Aorta (tissue), 5 donors: Measurements from ENCODE around the gene ISCA2. TPM values are rescaled to one million over a fixed set of nuclear protein-coding genes. Genes with fewer than 3 reads are reported as not detected.

Source experiments
- ATAC-seq: fragments of 200-7000 bp; cut with Tn5 transposase; one replicate; pipeline ENCODE4 v1.9.1; 2022; ENCODE audit warnings: moderate library complexity; ENCODE audit not compliant: low FRiP score
- DNase-seq, 2 donors: peaks; one replicate each; pipeline ENCODE4 v3.0.0-alpha.2; 2020
- H3K27ac ChIP-seq, 2 donors: one replicate each; pipeline ENCODE4 v1.5.1; 2013; ENCODE audit warnings: low read length in 2 of 2, mild to moderate bottlenecking in 2 of 2, moderate library complexity in 2 of 2, control low read depth in 1 of 2, inconsistent platforms in 1 of 2, low read depth in 1 of 2
- H3K27me3 ChIP-seq, 2 donors: one replicate each; pipeline ENCODE4 v1.6.1; 2013; ENCODE audit warnings: control low read depth in 1 of 2, low read length in 1 of 2, mild to moderate bottlenecking in 1 of 2, moderate library complexity in 1 of 2; ENCODE audit not compliant: insufficient read depth in 2 of 2, control insufficient read depth in 1 of 2
- H3K36me3 ChIP-seq, 2 donors: one replicate each; pipeline ENCODE4 v1.6.1; 2013; ENCODE audit warnings: control low read depth in 1 of 2, low read length in 1 of 2, mild to moderate bottlenecking in 1 of 2; ENCODE audit not compliant: insufficient read depth in 2 of 2, control insufficient read depth in 1 of 2
- H3K4me1 ChIP-seq, 2 donors: one replicate each; pipeline ENCODE4 v1.6.1; 2013; ENCODE audit warnings: low read length in 2 of 2, control low read depth in 1 of 2, mild to moderate bottlenecking in 1 of 2, moderate library complexity in 1 of 2; ENCODE audit not compliant: insufficient read depth in 2 of 2, control insufficient read depth in 1 of 2
- H3K4me3 ChIP-seq, 2 donors: one replicate each; pipeline ENCODE4 v1.5.1; 2013; ENCODE audit warnings: low read length in 2 of 2, control low read depth in 1 of 2, mild to moderate bottlenecking in 1 of 2
- H3K9me3 ChIP-seq: one replicate; pipeline ENCODE4 v1.6.1; 2013; ENCODE audit warnings: mild to moderate bottlenecking, low read length; ENCODE audit not compliant: control insufficient read depth
- WGBS, 2 donors: extraction: QIAGEN DNeasy Blood & Tissue Kit; methylation state at CpG; one replicate each; pipeline ENCODE4 v1.1.7; 2013; 5-methylcytosine and 5-hydroxymethylcytosine counted together
- intact Hi-C, 2 donors: fragments of 100-400 bp; cut with DNase I; formaldehyde crosslinking; loops; one replicate each; pipeline versions ENCODE4 v1.14.2 to v1.15.0; 2022
- polyA plus RNA-seq, 2 donors: library from polyadenylated mRNA; stranded (reverse); fragments of 200-250 nt; gene quantifications; one replicate each; pipeline ENCODE4 v1.2.3, GENCODE V29; 2013
- total RNA-seq, 2 donors: library from RNA; stranded (reverse); fragmentation: NEBNext Ultra II Directional; extraction: Animal tissue kit (Norgen Biotek cat#: 25700); gene quantifications; one replicate each; pipeline ENCODE4 v1.2.1, GENCODE V29; 2021
- donor health status: healthy with polysubstance abuse.
- donor health status: Bipolar disorder and iron deficiency.
- donor health status: DM: no; HTN: no; CAD: no.
- donor health status: DM: no; HTN: no; CAD: no.
- donor health status: DM: yes; HTN: yes; CAD: no.

The ISCA2 gene
- total and polyA plus RNA-seq, 4 donors, result 12.9 to 15.9 (median 14.5) TPM

- DNase-seq (peak in 1 of 2 donors; percentile 28), ATAC-seq (no peak)
- no peaks in the 10 kb centered on the region for H3K27me3 ChIP-seq
- no peaks in the 10 kb centered on the region for H3K9me3 ChIP-seq
- peaks cover 0 to 5% of the 10 kb centered on the region in 2 donors for H3K4me1 ChIP-seq
- H3K27ac ChIP-seq, result peak overlapping the region in 1 of 2 donors; percentile 16
- H3K36me3 ChIP-seq, result peaks cover 0 to 2% of the 10 kb centered on the region in 2 donors
- intact Hi-C loops, result no loop called here
- no peak overlapping the region for H3K4me3 ChIP-seq
- WGBS, 2 donors, result 84 to 85% methylated on average over 8 of the region's 8 CpGs
These were observed 22.4 kb downstream of the ISCA2 start for GRCh38 chr14:74515891-74516412.

GRCh38 chr14:74516451-74517160, 23.0 kb downstream of the ISCA2 start:
- 67 to 78% methylated on average over 12 of the region's 12 CpGs for WGBS, 2 donors
- Histone ChIP-seq H3K36me3 (peaks cover 0 to 2% of the 10 kb centered on the region in 2 donors), H3K9me3 (no peaks in the 10 kb centered on the region), H3K27me3 (no peaks in the 10 kb centered on the region), H3K27ac (peak overlapping the region in 1 of 2 donors; percentile 25), H3K4me3 (no peak overlapping the region), H3K4me1 (peaks cover 0 to 5% of the 10 kb centered on the region in 2 donors)
- ATAC-seq, result no peak
- intact Hi-C loops, result no loop called here
- DNase-seq, result peak; percentile 70 to 76

- WGBS, 2 donors, result 76 to 78% methylated on average over 4 of the region's 4 CpGs
- H3K27me3 ChIP-seq, result no peaks in the 10 kb centered on the region
- DNase-seq, result peak in 1 of 2 donors; percentile 43
- no peaks in the 10 kb centered on the region for H3K4me1 ChIP-seq
- no peak overlapping the region for H3K4me3 ChIP-seq
- no peak overlapping the region for H3K27ac ChIP-seq
- ATAC-seq, result no peak
- peaks cover 0 to 2% of the 10 kb centered on the region in 2 donors for H3K36me3 ChIP-seq
- intact Hi-C loops, result no loop called here
- no peaks in the 10 kb centered on the region for H3K9me3 ChIP-seq
These were observed 24.2 kb downstream of the ISCA2 start for GRCh38 chr14:74517731-74518130.

- Histone ChIP-seq H3K27me3 (no peaks in the 10 kb centered on the region), H3K36me3 (peaks cover 0 to 2% of the 10 kb centered on the region in 2 donors), H3K4me1 (no peaks in the 10 kb centered on the region), H3K4me3 (no peak overlapping the region), H3K27ac (peak overlapping the region in 1 of 2 donors; percentile 9), H3K9me3 (no peaks in the 10 kb centered on the region)
- DNase-seq, result peak in 1 of 2 donors; percentile 51
- intact Hi-C loops, result no loop called here
- WGBS, 2 donors, result 89 to 91% methylated on average over 6 of the region's 6 CpGs
- ATAC-seq, result no peak
These were observed 24.7 kb downstream of the ISCA2 start for GRCh38 chr14:74518221-74518620.

GRCh38 chr14:74519316-74520074, 25.9 kb downstream of the ISCA2 start:
- no peaks in the 10 kb centered on the region for H3K4me1 ChIP-seq
- WGBS, 2 donors, result 38 to 50% methylated on average over 6 of the region's 6 CpGs
- no peaks in the 10 kb centered on the region for H3K9me3 ChIP-seq
- intact Hi-C loops, result no loop called here
- peak overlapping the region in 1 of 2 donors; percentile 7 for H3K27ac ChIP-seq
- no peaks in the 10 kb centered on the region for H3K27me3 ChIP-seq
- H3K4me3 ChIP-seq, result no peak overlapping the region
- ATAC-seq (no peak), DNase-seq (peak in 1 of 2 donors; percentile 47)
- H3K36me3 ChIP-seq, result peaks cover 0 to 2% of the 10 kb centered on the region in 2 donors

- no peaks in the 10 kb centered on the region for H3K27me3 ChIP-seq
- no peaks in the 10 kb centered on the region for H3K36me3 ChIP-seq
- no peak for ATAC-seq
- intact Hi-C loops, result loop anchor here in 1 of 2 donors (1.0 kb wide), 1 partner anchor 26 kb away; no protein-coding TSS in a partner anchor
- H3K4me1 ChIP-seq, result no peaks in the 10 kb centered on the region
- peak in 1 of 2 donors; percentile 51 for DNase-seq
- no peak overlapping the region for H3K27ac ChIP-seq
- H3K4me3 ChIP-seq, result no peak overlapping the region
- WGBS, 2 donors, result 83 to 91% methylated on average over 10 of the region's 10 CpGs
- no peaks in the 10 kb centered on the region for H3K9me3 ChIP-seq
These were observed 28.2 kb downstream of the ISCA2 start for GRCh38 chr14:74521756-74522155.

- H3K27ac ChIP-seq, result no peak overlapping the region
These were observed 29.2 kb downstream of the ISCA2 start for GRCh38 chr14:74522740-74523139.

GRCh38 chr14:74524076-74524811, 30.7 kb downstream of the ISCA2 start:
- no peaks in the 10 kb centered on the region for H3K9me3 ChIP-seq
- DNase-seq (peak in 1 of 2 donors; percentile 67), ATAC-seq (no peak)
- no peaks in the 10 kb centered on the region for H3K27me3 ChIP-seq
- no peaks in the 10 kb centered on the region for H3K36me3 ChIP-seq
- intact Hi-C loops, result no loop called here
- H3K27ac ChIP-seq, result peak overlapping the region in 1 of 2 donors; percentile 54
- H3K4me3 ChIP-seq, result no peak overlapping the region
- WGBS, 2 donors, result 52 to 54% methylated on average over 14 of the region's 14 CpGs
- no peaks in the 10 kb centered on the region for H3K4me1 ChIP-seq

More at GRCh38 chr14:74522740-74523139, 29.2 kb downstream of the ISCA2 start:
- H3K9me3 ChIP-seq, result no peaks in the 10 kb centered on the region
- H3K4me3 ChIP-seq, result no peak overlapping the region
- no peak for DNase-seq
- no peaks in the 10 kb centered on the region for H3K27me3 ChIP-seq
- 86 to 87% methylated on average over 7 of the region's 7 CpGs for WGBS, 2 donors
- H3K36me3 ChIP-seq, result no peaks in the 10 kb centered on the region
- H3K4me1 ChIP-seq, result no peaks in the 10 kb centered on the region
- intact Hi-C loops, result no loop called here
- no peak for ATAC-seq
